ENCODE data around the gene TNFRSF1A.
"Not testable (repeated sequence)": the region's sequence is repeated elsewhere in the genome, so short reads cannot be mapped to it uniquely, and the experiment has no call there.

Gene TNFRSF1A

GRCh38 chr12:6292606-6293005 lies 49.3 kb downstream of the TNFRSF1A start:
- H3K36me3 ChIP-seq (ENCODE audit: low read length) = no peaks in the 10 kb centered on the region
- H3K9me2 ChIP-seq (replicated peaks; ENCODE audit: insufficient read depth, low read length) = no peaks in the 10 kb centered on the region
- no peak overlapping the region for H2AFZ ChIP-seq (ENCODE audit: low read depth, low read length, severe bottlenecking)
- H3F3A ChIP-seq (ENCODE audit: insufficient read depth) = no peaks in the 10 kb centered on the region
- no peaks in the 10 kb centered on the region for H3K79me2 ChIP-seq (ENCODE audit: insufficient read depth, low read length)
- no peak overlapping the region for H3K27ac ChIP-seq (ENCODE audit: low read depth, low read length)
- no peaks in the 10 kb centered on the region for H3K9me3 ChIP-seq (ENCODE audit: insufficient read depth, low read length)
- no peak overlapping the region for H3K4me2 ChIP-seq (ENCODE audit: low read depth, low read length, poor library complexity, severe bottlenecking)
- no peak overlapping the region for H3K4me3 ChIP-seq (ENCODE audit: insufficient read depth, low read length, poor library complexity, severe bottlenecking)
- H3K27me3 ChIP-seq (ENCODE audit: low read length) = no peaks in the 10 kb centered on the region
- no peaks in the 10 kb centered on the region for H4K20me1 ChIP-seq (ENCODE audit: low read depth, low read length)
- H3K9ac ChIP-seq (ENCODE audit: low read length) = no peak overlapping the region
- no peak for TF ChIP-seq CTCF (IDR thresholded peaks at IDR 0.05; ENCODE audit: insufficient read depth, low read length, poor library complexity, severe bottlenecking)
- TF ChIP-seq EZH2phosphoT487 (conservative IDR thresholded peaks at IDR 0.05; ENCODE audit: low read length) = no peak

GRCh38 chr12:6289906-6290305 lies 52.0 kb downstream of the TNFRSF1A start:
- not testable (repeated sequence) for H3K79me2 ChIP-seq (ENCODE audit: insufficient read depth, low read length); H3K9ac ChIP-seq (ENCODE audit: low read length); H3K27me3 ChIP-seq (ENCODE audit: low read length); H3K4me2 ChIP-seq (ENCODE audit: low read depth, low read length, poor library complexity, severe bottlenecking); H4K20me1 ChIP-seq (ENCODE audit: low read depth, low read length); H3K27ac ChIP-seq (ENCODE audit: low read depth, low read length); H3K9me2 ChIP-seq (replicated peaks; ENCODE audit: insufficient read depth, low read length); H3F3A ChIP-seq (ENCODE audit: insufficient read depth); H2AFZ ChIP-seq (ENCODE audit: low read depth, low read length, severe bottlenecking); H3K9me3 ChIP-seq (ENCODE audit: insufficient read depth, low read length); H3K4me3 ChIP-seq (ENCODE audit: insufficient read depth, low read length, poor library complexity, severe bottlenecking); H3K36me3 ChIP-seq (ENCODE audit: low read length)

- not testable (repeated sequence) for H2AFZ ChIP-seq (ENCODE audit: low read depth, low read length, severe bottlenecking); H3F3A ChIP-seq (ENCODE audit: insufficient read depth); H3K4me2 ChIP-seq (ENCODE audit: low read depth, low read length, poor library complexity, severe bottlenecking); H3K36me3 ChIP-seq (ENCODE audit: low read length); H3K27me3 ChIP-seq (ENCODE audit: low read length); H3K9ac ChIP-seq (ENCODE audit: low read length); H4K20me1 ChIP-seq (ENCODE audit: low read depth, low read length); H3K9me3 ChIP-seq (ENCODE audit: insufficient read depth, low read length); H3K79me2 ChIP-seq (ENCODE audit: insufficient read depth, low read length); H3K9me2 ChIP-seq (replicated peaks; ENCODE audit: insufficient read depth, low read length); H3K4me3 ChIP-seq (ENCODE audit: insufficient read depth, low read length, poor library complexity, severe bottlenecking); H3K27ac ChIP-seq (ENCODE audit: low read depth, low read length)
Observed at GRCh38 chr12:6289081-6289480, 52.8 kb downstream of the TNFRSF1A start.

- no peaks in the 10 kb centered on the region for H3F3A ChIP-seq (ENCODE audit: insufficient read depth)
- H3K4me3 ChIP-seq (ENCODE audit: insufficient read depth, low read length, poor library complexity, severe bottlenecking) = no peak overlapping the region
- H3K27me3 ChIP-seq (ENCODE audit: low read length) = no peaks in the 10 kb centered on the region
- no peak overlapping the region for H3K27ac ChIP-seq (ENCODE audit: low read depth, low read length)
- no peaks in the 10 kb centered on the region for H3K36me3 ChIP-seq (ENCODE audit: low read length)
- no peak overlapping the region for H2AFZ ChIP-seq (ENCODE audit: low read depth, low read length, severe bottlenecking)
- H3K9me3 ChIP-seq (ENCODE audit: insufficient read depth, low read length) = no peaks in the 10 kb centered on the region
- TF ChIP-seq CTCF (IDR thresholded peaks at IDR 0.05; ENCODE audit: insufficient read depth, low read length, poor library complexity, severe bottlenecking) = no peak
- no peak overlapping the region for H3K9ac ChIP-seq (ENCODE audit: low read length)
- H4K20me1 ChIP-seq (ENCODE audit: low read depth, low read length) = no peaks in the 10 kb centered on the region
- no peaks in the 10 kb centered on the region for H3K9me2 ChIP-seq (replicated peaks; ENCODE audit: insufficient read depth, low read length)
- no peak overlapping the region for H3K4me2 ChIP-seq (ENCODE audit: low read depth, low read length, poor library complexity, severe bottlenecking)
- no peaks in the 10 kb centered on the region for H3K79me2 ChIP-seq (ENCODE audit: insufficient read depth, low read length)
Observed at GRCh38 chr12:6288235-6288634, 53.6 kb downstream of the TNFRSF1A start.

Measured in SU-DHL-6 (cell line).